Esophagus mucosa (tissue), 1 donor: ENCODE measurements around the gene TBC1D1. TPM values are rescaled to one million over a fixed set of nuclear protein-coding genes. Genes with fewer than 3 reads are reported as not detected.

Experiments
- ATAC-seq: fragments of 200-7000 bp; cut with Tn5 transposase; one replicate; pipeline ENCODE4 v1.9.1; 2020
- total RNA-seq: library from RNA; stranded (reverse); gene quantifications from one replicate; pipeline ENCODE4 v1.2.4, GENCODE V29; 2023
- donor health status: DM: yes; HTN: yes; CAD: no.

The TBC1D1 gene
- total RNA-seq, 1 donor from 2014 or later, result 11.4 TPM

DNA sequence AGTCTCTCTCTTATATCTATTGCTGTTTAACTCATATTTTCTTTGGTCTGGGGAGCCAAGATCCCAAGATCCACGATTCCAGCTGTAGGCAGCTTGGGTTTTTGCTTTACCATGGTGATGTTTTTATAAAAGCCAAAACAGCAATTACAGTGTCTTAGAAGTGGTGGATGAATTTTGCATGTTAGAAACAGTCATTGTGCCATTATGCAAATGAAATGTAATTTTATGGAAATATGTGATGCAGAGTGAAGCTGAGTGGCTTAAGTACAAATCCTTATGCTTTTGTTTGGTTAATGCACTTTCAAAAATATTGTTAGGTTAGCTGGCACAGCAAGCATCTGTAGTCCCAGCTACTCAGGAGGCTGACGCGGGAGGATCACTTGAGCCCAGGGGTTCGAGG, 36.5 kb downstream of the TBC1D1 start:
- no peak for ATAC-seq

DNA sequence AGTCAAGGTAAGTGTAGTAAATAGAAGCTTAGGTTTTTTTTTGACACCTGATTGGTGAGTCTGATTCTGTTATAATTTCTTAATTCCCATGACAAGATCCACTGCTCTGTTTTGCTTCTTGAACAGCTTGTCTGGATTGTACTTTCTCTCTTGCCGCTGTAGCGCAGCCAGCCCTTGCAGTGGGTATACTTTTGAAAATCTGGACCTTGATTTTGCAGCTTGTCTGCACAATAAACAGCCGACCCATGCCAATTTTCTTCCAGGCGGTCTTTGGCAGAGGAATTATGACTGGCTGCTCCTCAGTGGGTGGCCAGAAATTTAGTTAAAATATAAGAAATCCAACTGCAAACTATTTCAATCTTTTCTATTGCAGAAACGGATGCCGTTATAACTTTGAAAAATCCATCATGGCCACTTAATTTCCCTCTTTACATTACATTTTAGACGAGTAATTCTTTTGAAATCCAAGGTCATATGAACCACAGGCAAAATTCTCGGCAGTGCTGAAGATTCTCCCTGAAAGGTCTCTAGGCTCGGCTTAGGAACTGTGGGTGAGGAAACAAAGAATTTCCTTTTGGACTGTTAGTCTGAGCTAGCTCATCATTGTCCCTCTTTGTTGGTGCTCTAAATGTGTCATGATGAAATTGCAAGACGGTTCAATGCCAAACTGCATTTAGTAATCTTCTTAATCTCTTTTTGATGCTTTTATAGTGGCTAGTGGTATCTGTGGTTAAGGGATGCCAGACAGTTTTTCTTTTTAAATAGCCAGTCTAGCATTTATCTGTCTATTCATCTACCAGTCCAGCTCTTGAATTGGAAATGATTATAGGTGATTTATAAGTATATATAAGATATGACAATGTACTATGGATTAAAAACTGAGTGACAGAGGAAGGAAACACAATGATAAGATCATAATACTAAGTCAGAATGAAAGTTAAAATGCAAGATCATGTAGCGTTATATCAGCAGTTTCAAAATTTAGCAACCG, 37.8 kb downstream of the TBC1D1 start:
- ATAC-seq, result no peak

DNA sequence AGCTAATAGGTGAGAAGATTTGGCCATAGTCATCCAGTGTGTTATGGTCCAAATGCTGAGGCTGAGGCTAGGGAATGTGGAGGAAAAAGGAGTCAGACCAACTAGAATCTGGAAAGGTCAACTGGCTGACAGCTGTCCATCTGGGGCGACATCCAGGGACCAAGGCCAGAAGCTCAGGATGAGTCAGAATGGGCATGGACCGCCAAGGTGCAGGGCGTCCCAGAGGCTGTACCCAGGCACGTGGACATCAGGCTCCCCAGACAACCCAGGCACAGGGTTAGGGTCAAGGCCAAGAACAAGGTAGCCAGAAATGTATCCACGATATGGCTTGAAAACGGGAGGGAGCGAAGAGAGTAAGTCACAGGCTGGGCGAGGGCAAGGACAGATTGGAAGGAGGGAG, 43.2 kb downstream of the TBC1D1 start:
- ATAC-seq, result no peak

DNA sequence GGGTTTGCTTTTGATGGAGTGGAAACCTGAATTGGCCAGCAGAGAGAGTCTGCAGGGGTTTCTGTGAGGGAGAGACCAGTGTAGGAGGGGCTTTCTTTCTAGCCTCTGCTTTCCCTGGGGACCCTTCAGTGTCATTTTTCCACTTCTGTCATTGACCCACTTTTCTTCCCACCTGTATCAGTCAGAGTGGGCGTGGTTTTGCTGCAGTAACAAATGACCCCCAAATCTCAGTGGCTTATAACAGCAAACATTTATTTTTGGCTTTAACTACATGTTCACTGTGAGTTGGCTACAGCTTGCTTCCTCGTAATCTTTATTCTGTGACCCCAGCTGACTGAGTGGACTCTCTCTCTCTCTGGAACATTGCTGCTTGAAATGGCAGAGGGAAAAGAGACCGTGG, 43.7 kb downstream of the TBC1D1 start:
- no peak for ATAC-seq

DNA sequence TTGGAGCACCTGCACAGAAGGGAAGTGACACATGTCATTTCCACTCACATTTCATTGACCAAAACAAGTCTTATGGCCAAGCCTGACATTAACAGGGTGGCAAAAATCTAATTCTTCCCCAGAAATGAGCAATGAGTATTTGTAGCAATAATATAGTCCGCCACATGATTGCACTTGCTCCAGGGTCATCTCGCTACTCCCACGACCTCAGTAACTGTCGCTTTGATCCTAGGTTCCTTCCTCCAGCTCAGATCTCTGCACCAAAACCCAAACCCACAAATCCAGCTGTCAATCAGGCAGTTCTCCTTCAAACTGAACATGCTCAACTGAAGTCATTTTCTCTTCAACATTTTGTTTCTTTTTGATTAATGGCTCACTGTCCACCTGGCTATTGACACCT, 44.1 kb downstream of the TBC1D1 start:
- ATAC-seq, result no peak

- no peak for ATAC-seq
These were observed 46.1 kb downstream of the TBC1D1 start for GRCh38 chr4:37936889-37937498.

DNA sequence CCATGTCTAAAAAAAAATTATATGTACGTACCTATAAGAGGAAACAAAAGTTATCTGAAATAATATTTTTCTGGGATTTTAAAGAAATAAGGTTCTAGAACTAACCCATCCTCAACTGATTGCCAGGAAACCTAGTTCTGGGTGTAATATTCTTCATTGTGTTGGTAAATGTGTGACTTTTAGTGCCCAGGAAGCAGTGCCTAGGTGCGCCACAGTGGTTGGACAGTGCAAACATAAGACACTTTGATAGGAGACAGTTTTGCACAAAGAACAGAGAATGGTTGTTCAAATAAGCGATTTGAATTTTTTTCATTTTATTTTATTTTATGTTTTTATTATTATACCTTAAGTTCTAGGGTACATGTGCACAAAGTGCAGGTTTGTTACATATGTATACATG, 47.3 kb downstream of the TBC1D1 start:
- no peak for ATAC-seq

DNA sequence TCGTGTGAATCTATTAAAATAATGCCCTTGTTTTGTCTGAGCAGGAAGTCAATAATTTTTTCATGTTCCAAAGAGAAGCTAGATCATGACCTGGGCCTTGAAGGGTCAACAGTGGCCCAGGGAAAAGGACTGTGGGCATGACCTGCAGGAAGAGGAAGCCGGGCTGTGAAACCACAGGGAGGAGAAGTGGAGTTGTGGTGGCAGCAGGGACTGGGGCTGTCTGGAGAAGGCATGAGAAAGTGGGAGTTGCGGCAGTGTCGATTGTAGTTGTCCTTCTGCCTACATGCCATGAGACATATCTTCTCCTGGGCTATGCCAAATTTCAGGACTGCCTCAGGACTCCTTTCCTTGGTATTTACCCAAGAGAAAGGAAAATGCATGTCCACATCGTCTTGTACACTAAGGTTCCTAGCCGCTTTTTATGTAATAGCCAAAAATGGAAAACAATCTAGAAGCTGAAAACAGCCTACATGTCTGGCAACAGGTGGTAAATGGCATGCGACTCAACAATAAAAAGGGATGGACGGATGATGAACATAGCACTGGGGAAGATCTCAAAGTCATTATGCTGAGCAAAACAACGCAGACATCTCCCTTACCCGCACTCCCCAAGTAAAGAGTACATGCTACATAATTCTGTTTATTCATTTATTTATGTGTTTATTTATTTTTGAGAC, 55.8 kb downstream of the TBC1D1 start:
- no peak for ATAC-seq

GRCh38 chr4:37948542-37948941, 57.7 kb downstream of the TBC1D1 start:
- no peak for ATAC-seq

DNA sequence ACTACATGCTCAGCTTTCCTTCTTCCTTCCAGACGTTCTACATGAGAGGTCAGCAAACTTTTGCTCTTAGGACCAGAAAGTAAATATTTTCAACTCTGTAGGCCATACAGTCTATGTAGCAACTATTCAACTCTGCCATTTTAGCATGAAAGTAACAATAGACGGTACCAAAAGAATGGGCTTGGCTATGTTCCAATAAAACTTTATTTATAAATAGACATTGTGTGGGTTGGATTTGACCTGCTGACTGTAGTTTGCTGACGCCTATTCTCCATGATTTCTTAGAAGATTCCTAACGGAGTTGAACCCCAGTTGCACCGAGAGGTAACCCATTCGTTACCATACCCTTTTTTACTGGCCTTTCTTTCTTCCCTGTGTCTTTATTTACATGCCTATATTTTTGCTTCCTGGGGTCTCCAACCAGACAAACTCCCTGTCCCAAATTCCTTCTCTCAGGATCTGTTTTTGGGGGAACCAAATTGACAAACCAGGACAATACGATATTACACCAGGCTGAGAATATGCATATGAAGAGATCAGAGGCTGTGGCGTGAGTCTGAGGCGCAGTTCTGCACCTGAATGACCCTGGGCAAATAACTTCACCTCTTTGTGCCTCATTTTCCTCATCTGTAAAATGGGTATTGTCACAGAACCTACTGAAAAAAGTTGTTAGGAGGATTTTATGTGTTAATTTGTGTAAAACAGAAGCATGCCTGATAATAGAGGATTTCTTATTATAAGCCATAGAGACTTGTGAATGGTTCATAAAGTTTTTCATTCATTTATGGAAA, 58.9 kb downstream of the TBC1D1 start:
- no peak for ATAC-seq

GRCh38 chr4:37951461-37952352, 60.8 kb downstream of the TBC1D1 start:
- ATAC-seq, result no peak

- no peak for ATAC-seq
These were observed 62.3 kb downstream of the TBC1D1 start for GRCh38 chr4:37953156-37953555.

DNA sequence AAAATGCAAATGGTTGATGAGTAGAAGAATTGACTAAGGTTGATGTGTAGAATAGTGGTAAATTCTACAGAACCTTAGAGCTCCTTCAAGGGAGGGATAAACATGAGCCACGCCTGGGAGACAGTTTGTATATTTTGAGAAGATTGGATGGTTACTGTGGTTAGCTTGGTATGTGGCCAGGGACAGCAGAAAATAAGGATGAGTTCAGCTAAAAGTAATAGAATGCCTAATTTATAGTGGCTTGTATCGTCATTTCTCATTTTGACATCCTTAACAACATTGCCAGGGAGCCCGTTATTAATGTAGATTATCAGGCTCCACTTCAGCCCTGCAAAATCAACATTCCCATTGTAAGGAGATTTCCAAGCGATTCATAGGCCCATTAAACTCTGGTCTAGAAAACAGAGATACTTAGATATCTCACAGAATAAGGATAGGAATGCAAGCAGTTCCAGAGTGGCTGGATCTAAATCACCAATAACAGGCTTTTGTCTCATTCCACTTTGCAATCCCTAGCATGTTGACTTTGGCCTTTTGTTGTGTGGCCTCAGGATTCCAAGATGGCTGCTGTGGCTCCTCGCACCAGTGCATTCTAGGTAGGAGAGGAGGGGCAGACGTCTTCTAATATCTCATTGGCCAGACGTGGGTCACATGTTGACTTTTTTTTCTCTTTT, 62.9 kb downstream of the TBC1D1 start:
- ATAC-seq, result no peak

- ATAC-seq, result no peak
These were observed 66.1 kb downstream of the TBC1D1 start for GRCh38 chr4:37956941-37957340.

DNA sequence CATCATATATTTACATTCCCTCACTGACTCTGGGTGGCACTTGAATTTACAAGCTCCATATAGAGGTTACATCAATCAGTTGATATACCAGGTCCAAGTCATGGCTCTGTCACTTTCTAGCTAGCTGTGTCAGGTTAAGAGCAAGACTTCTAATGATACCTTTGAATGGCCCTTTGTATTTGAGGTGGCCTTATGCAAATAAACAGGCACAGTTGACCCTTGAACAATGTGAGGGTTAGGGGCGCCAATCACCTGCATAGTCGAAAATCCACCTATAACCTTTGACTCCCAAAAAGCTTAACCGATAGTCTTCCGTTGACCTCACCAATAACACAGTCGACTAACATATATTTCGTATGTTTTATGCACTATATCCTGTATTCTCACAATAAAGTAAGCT, 68.0 kb downstream of the TBC1D1 start:
- no peak for ATAC-seq

DNA sequence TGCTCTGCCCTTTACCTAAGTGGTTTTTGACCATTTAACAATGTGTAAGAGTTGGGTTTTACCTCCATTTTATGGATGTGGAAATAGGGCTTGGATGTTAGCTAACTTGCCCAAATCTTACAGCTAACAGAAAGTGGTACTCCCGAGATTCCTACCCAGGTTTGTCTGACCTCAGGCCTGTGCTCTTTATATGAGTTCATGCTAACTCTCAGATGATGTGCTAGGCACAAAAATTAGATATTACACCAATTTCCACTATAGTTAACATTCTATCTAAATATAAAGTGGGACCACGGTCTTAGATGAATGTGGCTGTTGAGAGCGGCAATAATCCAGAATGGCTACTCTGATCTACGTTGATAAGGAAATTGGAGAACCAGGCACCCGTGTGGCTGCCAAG, 69.2 kb downstream of the TBC1D1 start, which contains the start of gene PTTG2:
PTTG2 (plus strand) TSS at position 301 of the 400 bp plus-strand sequence; CDS start at position 338, 37 bp downstream.
- no peak for ATAC-seq

DNA sequence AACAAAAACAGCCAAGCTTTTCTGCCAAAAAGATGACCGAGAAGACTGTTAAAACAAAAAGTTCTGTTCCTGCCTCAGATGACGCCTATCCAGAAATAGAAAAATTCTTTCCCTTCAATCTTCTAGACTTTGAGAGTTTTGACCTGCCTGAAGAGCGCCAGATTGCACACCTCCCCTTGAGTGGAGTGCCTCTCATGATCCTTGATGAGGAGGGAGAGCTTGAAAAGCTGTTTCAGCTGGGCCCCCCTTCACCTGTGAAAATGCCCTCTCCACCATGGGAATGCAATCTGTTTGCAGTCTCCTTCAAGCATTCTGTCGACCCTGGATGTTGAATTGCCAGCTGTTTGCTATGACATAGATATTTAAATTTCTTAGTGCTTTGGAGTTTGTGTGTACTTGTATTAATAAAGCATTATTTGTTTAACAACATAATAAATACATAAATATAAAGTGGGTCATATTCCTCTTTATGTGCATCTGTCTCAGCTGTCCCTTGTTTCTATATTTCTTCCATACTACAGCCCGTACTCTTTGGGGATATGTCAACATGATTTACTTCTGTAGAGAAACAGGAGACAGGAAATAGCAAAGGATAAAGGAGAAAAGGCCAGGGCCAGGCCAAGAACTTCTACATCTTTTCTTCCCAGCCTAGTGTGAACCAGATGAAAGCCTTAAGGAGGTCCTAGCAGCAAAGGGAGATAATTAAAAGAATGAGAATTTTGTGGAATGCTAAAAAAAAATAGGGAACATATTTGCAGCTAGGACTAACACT, 70.0 kb downstream of the TBC1D1 start:
- ATAC-seq, result no peak

GRCh38 chr4:37964734-37965457, 74.0 kb downstream of the TBC1D1 start:
- no peak for ATAC-seq

DNA sequence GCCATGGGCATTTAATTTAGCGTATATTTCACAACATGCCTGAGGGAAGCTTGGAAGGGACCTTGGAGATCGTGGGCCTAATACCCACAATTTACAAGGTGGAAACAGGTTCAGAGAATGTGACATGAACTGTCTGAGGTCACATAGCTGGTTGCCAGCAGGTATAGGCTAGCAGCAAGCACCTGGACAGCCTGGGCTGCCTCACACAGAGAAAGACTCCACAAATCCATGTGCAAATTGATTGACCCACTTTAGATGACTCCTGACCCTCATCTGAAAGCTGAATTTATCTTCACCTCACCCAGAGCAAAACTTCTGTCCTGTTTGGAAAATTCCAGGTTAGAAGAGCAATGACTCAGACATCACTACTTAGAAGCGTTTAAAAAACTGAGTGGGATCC, 75.2 kb downstream of the TBC1D1 start:
- ATAC-seq, result no peak
